HFF-Myc (cell line): ENCODE results near the gene CCDC186.

Source experiments
- DNase-seq: peaks from one replicate; pipeline ENCODE4 v3.0.0-alpha.2; 2011; ENCODE audit warnings: low read depth; ENCODE audit errors: extremely low read depth
- H3K4me3 ChIP-seq: replicated peaks from 2 replicates; pipeline ENCODE4 v1.5.1; 2011; ENCODE audit warnings: low read depth, mild to moderate bottlenecking, control low read depth, low read length
- CTCF ChIP-seq: IDR thresholded peaks from 2 replicates; pipeline ENCODE4 v1.5.1; 2012; ENCODE audit warnings: mild to moderate bottlenecking, low read depth, low read length, control low read depth; ENCODE audit errors: missing control alignments

Gene CCDC186

GRCh38 chr10:114208351-114208750, 34.3 kb upstream of the CCDC186 start:
- no peak for DNase-seq

GRCh38 chr10:114207349-114207748, 33.3 kb upstream of the CCDC186 start:
- TF ChIP-seq CTCF: no peak
- DNase-seq: no peak
- no peak overlapping the region for H3K4me3 ChIP-seq

More at GRCh38 chr10:114208351-114208750, 34.3 kb upstream of the CCDC186 start:
- no peak overlapping the region for H3K4me3 ChIP-seq
- TF ChIP-seq CTCF: no peak

GRCh38 chr10:114206902-114207301, 32.9 kb upstream of the CCDC186 start:
- no peak overlapping the region for H3K4me3 ChIP-seq
- DNase-seq: no peak
- no peak for TF ChIP-seq CTCF

GRCh38 chr10:114202812-114203211, 28.8 kb upstream of the CCDC186 start:
- no peak for DNase-seq
- H3K4me3 ChIP-seq: no peak overlapping the region
- TF ChIP-seq CTCF: no peak

- no peak overlapping the region for H3K4me3 ChIP-seq
- no peak for TF ChIP-seq CTCF
- DNase-seq: no peak
These were observed 25.2 kb upstream of the CCDC186 start for GRCh38 chr10:114199239-114199638.

- TF ChIP-seq CTCF: no peak
- DNase-seq: no peak
- no peak overlapping the region for H3K4me3 ChIP-seq
These were observed 21.1 kb upstream of the CCDC186 start for GRCh38 chr10:114195079-114195478.

GRCh38 chr10:114189700-114190099, 15.7 kb upstream of the CCDC186 start:
- DNase-seq: no peak
- TF ChIP-seq CTCF: no peak
- H3K4me3 ChIP-seq: no peak overlapping the region
